NCI-H526 treated with DMSO at 0.1 percent for 48 hours (cell line): Measurements from ENCODE around the gene SCG5.

Experiments used
- DNase-seq: peaks from one replicate; lab custom pipeline; 2025; lab: John Stamatoyannopoulos, UW

The SCG5 gene

DNA sequence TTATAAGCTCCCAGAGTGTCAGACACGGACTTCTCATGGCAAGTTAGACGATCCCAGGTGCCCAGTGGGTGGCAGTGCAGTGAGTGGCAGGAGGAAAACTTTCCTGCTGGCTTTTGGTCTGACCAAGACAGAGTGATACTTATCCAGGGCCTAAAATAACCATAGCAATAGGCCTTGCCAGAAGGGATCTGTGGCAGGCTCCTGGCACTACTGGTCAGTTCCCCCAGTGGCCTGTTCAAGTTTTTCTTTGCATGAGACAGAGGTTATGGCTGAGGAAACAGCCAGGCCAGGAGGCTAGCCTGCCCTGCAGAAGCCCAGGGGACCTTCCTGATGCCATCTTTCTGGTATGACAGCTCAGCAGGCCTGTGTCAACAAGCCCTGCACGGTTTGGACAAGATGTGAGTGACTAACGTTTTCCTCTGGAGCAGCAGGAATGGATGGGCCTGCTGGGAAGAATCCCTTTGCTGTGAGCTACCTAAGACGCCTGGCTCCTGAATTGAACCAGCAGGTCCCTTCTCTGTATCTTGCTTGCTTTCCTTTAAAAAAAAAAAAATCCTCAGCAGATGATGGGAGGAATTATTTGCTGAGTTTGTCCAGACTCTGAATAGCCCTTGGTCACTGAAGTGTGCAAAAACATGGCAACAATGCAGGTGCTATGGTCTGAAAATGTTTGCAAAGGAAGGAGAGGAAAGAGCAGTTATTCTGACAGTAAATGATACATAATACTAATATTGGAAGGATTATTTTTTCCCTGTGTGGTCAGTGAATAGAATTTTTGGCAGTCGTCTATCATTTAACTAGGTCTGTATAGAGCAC lies 18.0 kb downstream of the SCG5 start:
- peak; percentile 32 for DNase-seq

- DNase-seq, result no peak
These were observed 22.2 kb downstream of the SCG5 start for GRCh38 chr15:32663671-32664070.

- no peak for DNase-seq
These were observed 23.3 kb downstream of the SCG5 start for GRCh38 chr15:32664796-32665195.

DNA sequence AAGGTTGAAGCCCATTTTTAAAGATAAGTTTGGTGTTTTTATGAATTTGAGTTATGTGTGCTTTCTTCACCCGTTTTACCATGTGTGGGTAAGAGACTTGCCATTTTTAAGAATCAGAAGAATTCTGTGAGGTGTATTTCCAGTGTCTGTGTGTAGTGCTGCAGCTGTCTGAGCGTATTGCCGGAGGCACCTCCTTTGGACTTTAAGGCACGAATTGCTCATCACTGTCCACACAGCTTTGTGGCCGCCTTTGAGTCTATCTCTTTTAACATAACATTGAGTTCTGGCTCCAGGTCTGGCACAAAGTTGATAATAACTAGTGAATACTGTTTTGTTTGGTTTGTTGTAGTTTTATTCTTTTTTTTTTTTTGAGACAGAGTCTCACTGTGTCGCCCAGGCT lies 25.8 kb downstream of the SCG5 start:
- no peak for DNase-seq

- no peak for DNase-seq
These were observed 27.4 kb downstream of the SCG5 start for GRCh38 chr15:32668942-32669341.

DNA sequence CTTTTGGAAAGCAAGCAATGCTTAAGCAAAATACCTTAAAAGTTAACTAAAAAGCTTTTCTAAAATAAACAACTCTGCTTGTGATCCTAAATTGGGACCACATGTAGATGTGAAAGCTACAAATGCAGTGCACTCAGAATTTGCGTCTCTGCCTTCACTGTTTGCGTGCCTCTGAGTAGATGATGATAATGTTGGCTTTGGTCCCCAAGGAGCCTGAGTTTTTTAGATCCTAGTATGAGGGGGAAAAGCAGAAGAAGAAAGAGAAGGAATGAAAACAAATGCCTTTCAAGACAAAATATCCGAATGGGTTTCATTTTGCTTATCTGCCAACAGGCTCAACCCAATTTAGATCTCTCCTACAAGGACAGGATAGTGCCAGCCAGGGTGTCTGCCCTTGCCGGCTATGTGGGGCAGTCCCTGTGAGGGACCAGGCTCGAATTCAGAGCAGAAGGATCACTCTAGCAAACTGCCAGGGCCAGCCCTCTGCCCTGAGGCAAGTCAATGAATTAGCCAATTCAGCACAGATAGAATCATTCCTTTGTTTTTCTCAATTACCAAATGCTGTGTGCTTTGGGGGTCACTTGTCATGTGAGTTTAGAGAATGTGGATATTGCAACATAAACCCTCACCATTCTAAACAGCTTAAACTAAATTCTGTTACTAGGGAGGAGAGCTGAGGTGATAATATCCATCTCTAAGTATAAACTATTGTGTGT lies 28.5 kb downstream of the SCG5 start:
- peak; percentile 84 for DNase-seq

- peak; percentile 84 for DNase-seq
These were observed 29.1 kb downstream of the SCG5 start for GRCh38 chr15:32670623-32671022.

DNA sequence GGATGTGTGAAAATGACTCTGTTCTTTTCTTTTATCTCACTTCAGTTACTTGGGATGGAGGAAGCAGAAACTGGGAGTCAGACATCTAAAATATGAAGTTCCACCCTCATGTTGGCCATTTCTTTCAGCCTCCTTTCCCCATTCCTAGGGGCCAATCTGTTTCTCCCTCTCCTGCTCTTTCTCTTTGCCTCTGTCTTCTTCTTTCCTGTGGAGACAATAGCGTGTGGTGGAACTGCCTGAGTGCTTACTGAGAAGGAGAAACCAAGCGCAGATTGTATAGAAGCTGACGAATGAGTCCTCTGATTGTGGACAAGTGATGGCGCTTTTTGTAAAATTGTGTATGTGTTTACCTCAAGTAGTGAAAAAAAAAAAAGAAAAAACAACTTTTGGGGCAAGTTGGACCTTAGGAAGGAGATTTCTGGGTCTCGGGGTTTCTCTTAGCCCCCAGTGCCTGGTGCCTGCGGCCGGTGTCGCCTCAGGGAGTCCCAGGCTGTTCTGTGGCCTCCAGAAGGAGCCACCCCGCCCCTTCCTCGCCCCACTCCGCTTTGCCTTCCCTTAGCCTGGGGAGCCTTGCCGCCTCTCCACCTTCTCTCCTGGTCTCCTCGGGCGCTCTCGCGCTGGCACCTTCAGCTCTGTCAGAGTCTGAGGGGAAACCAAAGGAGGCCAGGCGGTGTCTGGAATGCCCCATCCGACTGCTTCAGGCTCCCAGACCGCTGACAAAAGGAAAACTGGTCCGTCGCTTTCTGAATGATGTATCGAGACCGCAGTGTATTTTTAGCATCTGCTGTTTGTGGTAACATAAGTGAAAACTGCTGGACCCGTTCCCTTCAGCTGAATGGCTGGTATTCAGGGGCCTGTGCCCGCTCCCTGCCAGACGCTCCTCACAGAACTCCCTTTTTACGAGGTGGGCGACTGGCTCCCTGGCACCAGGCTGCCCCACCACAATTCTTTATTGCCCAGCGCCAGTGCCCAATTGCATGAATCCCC lies 30.1 kb downstream of the SCG5 start:
- no peak for DNase-seq

GRCh38 chr15:32674681-32675080 lies 33.2 kb downstream of the SCG5 start:
- no peak for DNase-seq

DNA sequence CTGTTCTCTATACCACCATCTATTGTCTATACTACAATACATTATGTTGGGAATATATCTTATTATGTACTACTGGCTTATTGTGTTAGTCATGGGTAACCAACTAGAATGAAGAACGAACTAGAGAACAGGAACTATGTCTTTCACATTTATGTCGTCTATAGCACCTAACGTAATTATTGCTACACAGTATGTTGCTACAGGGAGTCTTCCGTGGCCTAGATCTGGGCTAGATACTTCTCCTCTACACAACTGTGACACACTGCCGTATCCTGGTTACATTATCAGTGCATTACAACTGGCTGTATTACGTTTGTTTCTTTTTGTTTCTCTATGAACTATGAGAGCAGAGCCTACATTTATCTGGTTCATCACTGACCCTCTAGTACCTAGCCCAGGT lies 34.0 kb downstream of the SCG5 start:
- DNase-seq, result no peak

DNA sequence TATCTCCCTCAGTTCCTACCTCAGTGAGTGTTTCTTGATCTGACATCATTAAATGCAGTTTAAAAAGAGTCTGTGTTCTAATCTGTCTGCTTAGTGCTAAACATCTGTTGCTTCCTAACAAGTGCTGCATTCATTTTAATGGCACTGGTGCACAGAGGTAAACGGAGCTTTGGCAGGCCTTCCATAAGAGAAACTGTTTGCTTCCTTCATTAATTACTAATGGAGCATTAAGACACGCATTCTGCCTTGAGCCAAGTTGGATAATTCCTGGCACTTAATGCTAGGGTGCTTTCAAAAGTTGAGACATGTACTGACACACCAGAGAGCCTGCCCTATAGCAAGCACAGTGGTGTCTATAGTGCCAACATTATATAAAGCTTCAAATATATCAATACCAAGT lies 34.7 kb downstream of the SCG5 start:
- no peak for DNase-seq

GRCh38 chr15:32677238-32677750 lies 35.8 kb downstream of the SCG5 start:
- DNase-seq, result peak; percentile 78

DNA sequence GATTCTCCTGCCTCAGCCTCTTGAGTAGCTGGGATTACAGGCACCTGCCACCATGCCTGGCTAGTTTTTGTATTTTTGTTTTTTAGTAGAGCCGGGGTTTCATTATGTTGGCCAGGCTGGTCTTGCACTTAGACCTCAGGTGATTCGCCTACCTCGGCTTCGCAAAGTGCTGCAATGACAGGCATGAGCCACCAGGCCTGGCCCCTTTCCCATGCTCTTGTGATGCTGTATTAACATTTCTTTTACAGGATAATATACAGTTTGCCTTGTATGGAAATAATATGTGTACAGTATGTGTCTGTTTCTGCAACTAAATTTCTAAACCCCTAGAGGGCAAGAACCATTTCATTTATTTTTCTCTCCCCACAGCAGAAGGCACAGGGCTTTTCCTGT lies 37.8 kb downstream of the SCG5 start:
- no peak for DNase-seq

DNA sequence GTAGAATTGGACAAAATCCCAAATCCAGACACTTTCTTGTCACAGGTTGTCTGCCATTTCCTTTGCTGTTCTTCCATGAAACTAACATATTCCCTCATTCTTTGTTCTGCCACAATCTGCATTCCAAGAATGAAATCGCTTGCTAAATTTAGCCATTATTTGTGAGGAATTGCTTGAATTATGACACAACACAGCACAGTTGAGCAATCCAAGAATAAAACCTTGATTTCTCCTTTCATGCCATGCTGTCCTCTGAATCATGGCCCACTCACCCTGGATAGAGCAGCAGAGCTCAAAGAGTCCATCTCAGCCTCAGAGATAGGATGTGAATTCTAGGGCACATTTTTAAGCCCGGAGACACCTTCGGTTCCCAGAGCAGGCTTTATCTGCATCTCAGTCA lies 41.1 kb downstream of the SCG5 start:
- no peak for DNase-seq

DNA sequence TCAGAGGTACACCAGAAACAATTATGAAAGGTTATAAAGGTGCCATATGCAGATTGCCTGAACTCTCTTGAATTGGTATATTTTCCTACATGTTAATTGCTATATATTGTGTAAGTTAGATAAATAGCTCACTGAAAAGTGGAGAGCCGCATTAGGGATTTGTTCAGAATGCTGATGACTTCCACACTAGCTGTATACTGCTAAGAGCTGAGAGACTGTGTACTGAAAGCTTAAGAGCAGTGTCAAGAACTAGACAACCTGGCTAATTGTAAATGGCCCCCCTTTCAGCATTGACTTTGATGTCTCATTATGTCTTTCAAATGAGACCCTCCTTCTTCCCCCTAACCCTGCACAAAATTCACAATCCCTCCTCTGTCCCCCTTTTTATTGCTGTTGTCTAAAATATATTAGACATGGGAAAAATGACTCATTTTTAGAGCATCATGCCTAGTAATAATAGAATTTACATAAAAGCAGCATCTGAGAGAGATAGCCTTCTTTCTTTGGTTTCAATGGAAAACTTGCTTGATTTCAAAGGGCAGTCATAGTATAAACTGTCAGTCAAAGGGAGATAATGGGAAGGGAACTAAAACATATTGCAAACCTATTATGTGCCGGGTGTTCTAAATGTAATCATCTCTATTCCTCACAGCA lies 41.6 kb downstream of the SCG5 start:
- no peak for DNase-seq

DNA sequence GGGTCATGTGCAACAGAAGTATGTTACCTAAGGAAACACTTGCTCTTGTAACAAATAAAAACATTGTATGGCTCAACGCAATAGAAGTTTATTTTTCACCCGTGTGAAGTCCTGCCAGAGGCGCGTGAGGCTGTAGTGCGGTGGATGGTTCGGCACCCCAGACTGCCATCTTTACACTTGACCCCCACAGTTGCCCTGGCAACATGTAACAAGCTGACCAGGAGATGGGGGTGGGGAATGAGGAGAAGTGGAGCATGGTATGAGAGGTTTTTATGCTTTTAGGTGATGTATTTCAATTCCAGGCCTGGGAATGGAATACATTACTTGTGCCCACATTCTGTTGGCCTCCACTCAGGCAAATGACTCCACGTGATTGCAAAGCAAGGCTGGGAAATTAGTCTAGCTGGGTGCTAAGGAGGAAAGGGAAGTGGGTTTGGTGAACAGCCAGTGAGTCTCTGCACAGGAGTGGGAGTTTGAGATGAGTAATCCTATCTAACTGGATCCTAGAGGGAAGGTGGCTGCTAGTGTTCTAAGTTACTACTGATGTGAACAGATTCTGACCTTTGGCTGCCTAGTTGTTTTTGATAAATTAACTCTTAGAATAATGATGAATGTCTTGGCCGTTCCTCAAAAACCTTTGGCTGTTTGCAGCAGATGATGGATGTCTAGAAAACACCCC lies 42.5 kb downstream of the SCG5 start:
- no peak for DNase-seq

GRCh38 chr15:32685576-32685975 lies 44.1 kb downstream of the SCG5 start:
- DNase-seq, result no peak

GRCh38 chr15:32687556-32687955 lies 46.0 kb downstream of the SCG5 start:
- no peak for DNase-seq

- peak; percentile 80 for DNase-seq
These were observed 46.7 kb downstream of the SCG5 start for GRCh38 chr15:32688151-32688639.

- no peak for DNase-seq
These were observed 49.6 kb downstream of the SCG5 start for GRCh38 chr15:32690941-32691688.
